ENCODE measurements around the gene CCDC150.
"Not testable (repeated sequence)": the region's sequence is repeated elsewhere in the genome, so short reads cannot be mapped to it uniquely, and the experiment has no call there.

CCDC150 gene

GRCh38 chr2:196703695-196704094 is 64.2 kb downstream of the CCDC150 start:
- in situ Hi-C loops (cut with MboI; ENCODE audit: low sequenced_read_pairs) = no loop called here

- in situ Hi-C loops (cut with MboI; ENCODE audit: low sequenced_read_pairs) = not testable (repeated sequence)
These were observed 70.5 kb downstream of the CCDC150 start for GRCh38 chr2:196710056-196710455.

GRCh38 chr2:196711625-196712024 is 72.1 kb downstream of the CCDC150 start:
- in situ Hi-C loops (cut with MboI; ENCODE audit: low sequenced_read_pairs) = no loop called here

- in situ Hi-C loops (cut with MboI; ENCODE audit: low sequenced_read_pairs) = no loop called here
These were observed 73.4 kb downstream of the CCDC150 start for GRCh38 chr2:196712867-196713266.

- in situ Hi-C loops (cut with MboI; ENCODE audit: low sequenced_read_pairs) = no loop called here
These were observed 79.0 kb downstream of the CCDC150 start for GRCh38 chr2:196718419-196719109.

GRCh38 chr2:196719110-196719872 is 79.8 kb downstream of the CCDC150 start:
- in situ Hi-C loops (cut with MboI; ENCODE audit: low sequenced_read_pairs) = no loop called here

GRCh38 chr2:196723571-196723970 is 84.1 kb downstream of the CCDC150 start:
- in situ Hi-C loops (cut with MboI; ENCODE audit: low sequenced_read_pairs) = no loop called here

GRCh38 chr2:196725218-196725617 is 85.7 kb downstream of the CCDC150 start:
- in situ Hi-C loops (cut with MboI; ENCODE audit: low sequenced_read_pairs) = no loop called here

GRCh38 chr2:196725882-196726281 is 86.4 kb downstream of the CCDC150 start:
- in situ Hi-C loops (cut with MboI; ENCODE audit: low sequenced_read_pairs) = no loop called here

- in situ Hi-C loops (cut with MboI; ENCODE audit: low sequenced_read_pairs) = no loop called here
These were observed 89.9 kb downstream of the CCDC150 start for GRCh38 chr2:196729418-196729817.

- in situ Hi-C loops (cut with MboI; ENCODE audit: low sequenced_read_pairs) = not testable (repeated sequence)
These were observed 97.1 kb downstream of the CCDC150 start for GRCh38 chr2:196736646-196737045.

- in situ Hi-C loops (cut with MboI; ENCODE audit: low sequenced_read_pairs) = no loop called here
These were observed 97.5 kb downstream of the CCDC150 start for GRCh38 chr2:196737046-196737445.

GRCh38 chr2:196739031-196739430 is 99.5 kb downstream of the CCDC150 start:
- in situ Hi-C loops (cut with MboI; ENCODE audit: low sequenced_read_pairs) = no loop called here

GRCh38 chr2:196742216-196742615 is 102.7 kb downstream of the CCDC150 start:
- in situ Hi-C loops (cut with MboI; ENCODE audit: low sequenced_read_pairs) = no loop called here

GRCh38 chr2:196742685-196743084 is 103.2 kb downstream of the CCDC150 start:
- in situ Hi-C loops (cut with MboI; ENCODE audit: low sequenced_read_pairs) = no loop called here

- in situ Hi-C loops (cut with MboI; ENCODE audit: low sequenced_read_pairs) = no loop called here
These were observed 103.7 kb downstream of the CCDC150 start for GRCh38 chr2:196743165-196743564.

GRCh38 chr2:196745711-196746110 is 106.2 kb downstream of the CCDC150 start:
- in situ Hi-C loops (cut with MboI; ENCODE audit: low sequenced_read_pairs) = no loop called here

GRCh38 chr2:196747400-196747799 is 107.9 kb downstream of the CCDC150 start:
- in situ Hi-C loops (cut with MboI; ENCODE audit: low sequenced_read_pairs) = no loop called here

- in situ Hi-C loops (cut with MboI; ENCODE audit: low sequenced_read_pairs) = no loop called here
These were observed 108.6 kb downstream of the CCDC150 start for GRCh38 chr2:196748123-196748522.

- in situ Hi-C loops (cut with MboI; ENCODE audit: low sequenced_read_pairs) = no loop called here
These were observed 110.9 kb downstream of the CCDC150 start for GRCh38 chr2:196750291-196750923.

GRCh38 chr2:196750977-196751631 is 111.6 kb downstream of the CCDC150 start:
- in situ Hi-C loops (cut with MboI; ENCODE audit: low sequenced_read_pairs) = no loop called here
